Endodermal cell (in vitro differentiated cells): ENCODE results near the gene EZR. TPM values are rescaled to one million over a fixed set of nuclear protein-coding genes. Genes with fewer than 3 reads are reported as not detected.

Source experiments
- DNase-seq: peaks from one replicate; pipeline ENCODE4 v3.0.0-alpha.2; 2017
- H3K27ac ChIP-seq: 2 replicates; pipeline ENCODE4 v1.5.1; 2013; ENCODE audit warnings: mild to moderate bottlenecking, low read depth, low read length, moderate library complexity
- H3K27me3 ChIP-seq: 2 replicates; pipeline ENCODE4 v1.6.1; 2013; ENCODE audit warnings: mild to moderate bottlenecking, low read length, moderate library complexity; ENCODE audit not compliant: insufficient read depth, control insufficient read depth, poor library complexity, severe bottlenecking
- H3K36me3 ChIP-seq: 2 replicates; pipeline ENCODE4 v1.7.0; 2013; ENCODE audit warnings: mild to moderate bottlenecking, low read length, moderate library complexity; ENCODE audit not compliant: control insufficient read depth, insufficient read depth
- H3K4me1 ChIP-seq: one replicate; pipeline ENCODE4 v1.7.0; 2013; ENCODE audit warnings: low read length; ENCODE audit not compliant: control insufficient read depth, insufficient read depth
- H3K4me3 ChIP-seq: 2 replicates; pipeline ENCODE4 v1.5.1; 2013; ENCODE audit warnings: mild to moderate bottlenecking, low read length, moderate library complexity
- H3K9ac ChIP-seq: 2 replicates; pipeline ENCODE4 v1.6.1; 2013; ENCODE audit warnings: mild to moderate bottlenecking, low read length, moderate library complexity; ENCODE audit not compliant: poor library complexity, severe bottlenecking; ENCODE audit errors: extremely low read depth
- H3K9me3 ChIP-seq: 2 replicates; pipeline ENCODE4 v1.6.1; 2013; ENCODE audit warnings: mild to moderate bottlenecking, low read length, moderate library complexity; ENCODE audit not compliant: control insufficient read depth
- H3K27ac Mint-ChIP-seq: 2 replicates; pipeline ENCODE4 v1.8.0; 2020; ENCODE audit warnings: mixed read lengths
- H3K27me3 Mint-ChIP-seq: 2 replicates; pipeline ENCODE4 v1.8.0; 2021; ENCODE audit warnings: mild to moderate bottlenecking, mixed read lengths; ENCODE audit not compliant: insufficient read depth
- H3K36me3 Mint-ChIP-seq: 2 replicates; pipeline ENCODE4 v1.8.0; 2020; ENCODE audit warnings: low read depth, mixed read lengths
- H3K4me1 Mint-ChIP-seq: 2 replicates; pipeline ENCODE4 v1.8.0; 2020; ENCODE audit warnings: mixed read lengths
- H3K4me3 Mint-ChIP-seq: 2 replicates; pipeline ENCODE4 v1.8.0; 2020; ENCODE audit warnings: mild to moderate bottlenecking, moderate library complexity, mixed read lengths
- H3K9me3 Mint-ChIP-seq: 2 replicates; pipeline ENCODE4 v1.8.0; 2020; ENCODE audit warnings: mild to moderate bottlenecking, mixed read lengths
- WGBS, 2 experiments: methylation state at CpG; one replicate each; pipeline versions ENCODE4 v1.1.5 to v1.1.7; 2013; ENCODE audit warnings: missing lambda C conversion rate in 2 of 2, mixed read lengths in 1 of 2; ENCODE audit not compliant: insufficient coverage in 1 of 2, insufficient read length in 1 of 2; 5-methylcytosine and 5-hydroxymethylcytosine counted together
- total RNA-seq, 2 donors: library from RNA; stranded (reverse); fragmentation: NEBNext Ultra II Directional in 1 of 2; extraction: Animal tissue kit (Norgen Biotek cat#: 25700) in 1 of 2; gene quantifications; 2 replicates in 1 of 2; 3 replicates in 1 of 2; pipeline ENCODE4 v1.2.1, GENCODE V29; 2021
- TF ChIP-seq, protein P1 (sequence below): fragments of 200-600 bp; sonication (generic); conservative IDR thresholded peaks from 2 replicates; pipeline ENCODE4 v1.5.0; 2021; ENCODE audit warnings: antibody characterized with exemption, mild to moderate bottlenecking

The EZR gene
- total RNA-seq, 2 donors from 2014 or later: 145 to 209 TPM

GRCh38 chr6:158801655-158802294, 17.4 kb downstream of the EZR start:
- H3K27me3 Mint-ChIP-seq: no peaks in the 10 kb centered on the region
- Histone ChIP-seq H3K9ac (no peak overlapping the region), H3K4me3 (no peak overlapping the region), H3K4me1 (peaks cover 15% of the 10 kb centered on the region), H3K9me3 (no peaks in the 10 kb centered on the region), H3K27ac (no peak overlapping the region), H3K27me3 (no peaks in the 10 kb centered on the region), H3K36me3 (peaks cover 66% of the 10 kb centered on the region)
- H3K4me1 Mint-ChIP-seq: peaks cover 71% of the 10 kb centered on the region
- no peaks in the 10 kb centered on the region for H3K9me3 Mint-ChIP-seq
- peak; percentile 63 for DNase-seq
- H3K36me3 Mint-ChIP-seq: peaks cover 28% of the 10 kb centered on the region
- WGBS, 2 experiments: 82 to 94% methylated on average over 4 to 7 of the region's 7 CpGs
- H3K4me3 Mint-ChIP-seq: no peak overlapping the region
- no peak overlapping the region for H3K27ac Mint-ChIP-seq
- TF ChIP-seq, protein P1, sequence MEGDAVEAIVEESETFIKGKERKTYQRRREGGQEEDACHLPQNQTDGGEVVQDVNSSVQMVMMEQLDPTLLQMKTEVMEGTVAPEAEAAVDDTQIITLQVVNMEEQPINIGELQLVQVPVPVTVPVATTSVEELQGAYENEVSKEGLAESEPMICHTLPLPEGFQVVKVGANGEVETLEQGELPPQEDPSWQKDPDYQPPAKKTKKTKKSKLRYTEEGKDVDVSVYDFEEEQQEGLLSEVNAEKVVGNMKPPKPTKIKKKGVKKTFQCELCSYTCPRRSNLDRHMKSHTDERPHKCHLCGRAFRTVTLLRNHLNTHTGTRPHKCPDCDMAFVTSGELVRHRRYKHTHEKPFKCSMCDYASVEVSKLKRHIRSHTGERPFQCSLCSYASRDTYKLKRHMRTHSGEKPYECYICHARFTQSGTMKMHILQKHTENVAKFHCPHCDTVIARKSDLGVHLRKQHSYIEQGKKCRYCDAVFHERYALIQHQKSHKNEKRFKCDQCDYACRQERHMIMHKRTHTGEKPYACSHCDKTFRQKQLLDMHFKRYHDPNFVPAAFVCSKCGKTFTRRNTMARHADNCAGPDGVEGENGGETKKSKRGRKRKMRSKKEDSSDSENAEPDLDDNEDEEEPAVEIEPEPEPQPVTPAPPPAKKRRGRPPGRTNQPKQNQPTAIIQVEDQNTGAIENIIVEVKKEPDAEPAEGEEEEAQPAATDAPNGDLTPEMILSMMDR: no peak

GRCh38 chr6:158799051-158799792, 19.9 kb downstream of the EZR start:
- Mint-ChIP-seq H3K27ac (no peak overlapping the region), H3K9me3 (no peaks in the 10 kb centered on the region), H3K4me3 (no peak overlapping the region), H3K4me1 (peaks cover 64% of the 10 kb centered on the region), H3K27me3 (no peaks in the 10 kb centered on the region), H3K36me3 (peaks cover 22% of the 10 kb centered on the region)
- Histone ChIP-seq H3K9ac (no peak overlapping the region), H3K4me3 (no peak overlapping the region), H3K9me3 (no peaks in the 10 kb centered on the region), H3K27me3 (no peaks in the 10 kb centered on the region), H3K36me3 (peaks cover 70% of the 10 kb centered on the region), H3K4me1 (peaks cover 9% of the 10 kb centered on the region), H3K27ac (peak overlapping the region; percentile 40)
- 94 to 100% methylated on average over 4 to 11 of the region's 11 CpGs for WGBS, 2 experiments
- peak; percentile 45 for DNase-seq
- TF ChIP-seq, protein P1: no peak

- WGBS, 2 experiments: 90 to 100% methylated on average over 2 to 8 of the region's 8 CpGs
- TF ChIP-seq, protein P1: no peak
- peaks cover 60% of the 10 kb centered on the region for H3K4me1 Mint-ChIP-seq
- peak; percentile 44 for DNase-seq
- Histone ChIP-seq H3K27me3 (no peaks in the 10 kb centered on the region), H3K9me3 (no peaks in the 10 kb centered on the region), H3K36me3 (peaks cover 63% of the 10 kb centered on the region), H3K9ac (no peak overlapping the region), H3K4me3 (no peak overlapping the region), H3K27ac (peak overlapping the region; percentile 40), H3K4me1 (peaks cover 9% of the 10 kb centered on the region)
- no peak overlapping the region for H3K27ac Mint-ChIP-seq
- peaks cover 22% of the 10 kb centered on the region for H3K36me3 Mint-ChIP-seq
- no peaks in the 10 kb centered on the region for H3K27me3 Mint-ChIP-seq
- H3K4me3 Mint-ChIP-seq: no peak overlapping the region
- no peaks in the 10 kb centered on the region for H3K9me3 Mint-ChIP-seq
These were observed 20.9 kb downstream of the EZR start for GRCh38 chr6:158798311-158798710.
